Measurements from ENCODE around the gene SNAPC2.
"Not testable (repeated sequence)": the region's sequence is repeated elsewhere in the genome, so short reads cannot be mapped to it uniquely, and the experiment has no call there.

Gene SNAPC2

GRCh38 chr19:7909471-7910067 lies 10.6 kb upstream of the SNAPC2 start:
- DNase-seq (ENCODE audit: low read depth, low spot score): no peak

- DNase-seq (ENCODE audit: low read depth, low spot score): no peak
Measured at GRCh38 chr19:7910321-7911161, 9.6 kb upstream of the SNAPC2 start.

- no peak for DNase-seq (ENCODE audit: low read depth, low spot score)
Measured at GRCh38 chr19:7911508-7912143, 8.5 kb upstream of the SNAPC2 start.

- DNase-seq (ENCODE audit: low read depth, low spot score): no peak
Measured at GRCh38 chr19:7912144-7912696, 7.9 kb upstream of the SNAPC2 start.

GRCh38 chr19:7912697-7913564 lies 7.2 kb upstream of the SNAPC2 start:
- no peak for DNase-seq (ENCODE audit: low read depth, low spot score)

- no peak for DNase-seq (ENCODE audit: low read depth, low spot score)
Measured at GRCh38 chr19:7913652-7914051, 6.5 kb upstream of the SNAPC2 start.

GRCh38 chr19:7914099-7914498 lies 6.0 kb upstream of the SNAPC2 start:
- no peak for DNase-seq (ENCODE audit: low read depth, low spot score)

- DNase-seq (ENCODE audit: low read depth, low spot score): no peak
Measured at GRCh38 chr19:7914598-7915045, 5.5 kb upstream of the SNAPC2 start, which contains the start of gene TGFBR3L. TGFBR3L (plus strand) TSS chr19:7914830.

GRCh38 chr19:7915250-7916102 lies 4.7 kb upstream of the SNAPC2 start:
- no peak for DNase-seq (ENCODE audit: low read depth, low spot score)

GRCh38 chr19:7916103-7916954 lies 3.8 kb upstream of the SNAPC2 start:
- no peak for DNase-seq (ENCODE audit: low read depth, low spot score)

GRCh38 chr19:7916955-7917266 lies 3.2 kb upstream of the SNAPC2 start:
- no peak for DNase-seq (ENCODE audit: low read depth, low spot score)

- DNase-seq (ENCODE audit: low read depth, low spot score): peak; percentile 82
Measured at GRCh38 chr19:7917267-7918061, 2.7 kb upstream of the SNAPC2 start.

- DNase-seq (ENCODE audit: low read depth, low spot score): not testable (repeated sequence)
Measured at GRCh38 chr19:7918062-7918614, 2.0 kb upstream of the SNAPC2 start.

GRCh38 chr19:7918615-7919421 lies 1.3 kb upstream of the SNAPC2 start:
- no peak for DNase-seq (ENCODE audit: low read depth, low spot score)

GRCh38 chr19:7920519-7921301 lies 572 bp downstream of the SNAPC2 start:
- DNase-seq (ENCODE audit: low read depth, low spot score): peak; percentile 99

GRCh38 chr19:7921302-7921966 lies 1.3 kb downstream of the SNAPC2 start:
- no peak for DNase-seq (ENCODE audit: low read depth, low spot score)
